ENCODE results near the gene LSAMP.

DNA sequence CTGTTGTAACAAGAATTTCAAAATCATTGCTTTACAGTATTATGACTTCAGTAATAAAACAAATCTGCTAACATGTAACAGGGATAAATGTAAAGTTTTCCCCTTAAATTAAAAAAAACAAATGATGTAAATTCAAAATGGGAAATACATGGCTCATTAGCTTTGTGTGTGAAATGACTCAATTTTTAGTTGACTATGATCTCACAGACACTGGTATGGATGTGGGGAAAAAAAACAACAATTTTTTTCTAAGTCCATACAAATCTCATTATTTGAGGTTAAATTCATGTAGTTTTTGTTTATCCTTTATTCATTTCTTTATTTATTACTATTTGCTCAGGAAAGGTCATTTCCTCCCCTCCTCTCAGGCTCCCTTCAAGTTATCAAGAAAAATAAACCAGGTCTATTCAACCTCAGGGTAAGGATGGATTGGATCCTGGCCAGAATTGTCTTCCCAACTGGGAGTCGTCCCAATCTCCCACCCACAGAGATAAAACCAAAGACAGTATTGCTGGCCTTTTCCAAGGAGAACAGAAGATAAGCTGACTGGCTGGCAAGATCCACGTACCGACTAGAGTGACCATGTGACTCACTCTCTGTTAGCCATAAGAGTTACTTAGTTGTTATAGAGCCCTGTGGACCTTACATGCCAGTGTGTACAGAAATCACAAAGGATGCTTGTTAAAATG lies 448.7 kb downstream of the LSAMP start:
- TF ChIP-seq, protein P1, sequence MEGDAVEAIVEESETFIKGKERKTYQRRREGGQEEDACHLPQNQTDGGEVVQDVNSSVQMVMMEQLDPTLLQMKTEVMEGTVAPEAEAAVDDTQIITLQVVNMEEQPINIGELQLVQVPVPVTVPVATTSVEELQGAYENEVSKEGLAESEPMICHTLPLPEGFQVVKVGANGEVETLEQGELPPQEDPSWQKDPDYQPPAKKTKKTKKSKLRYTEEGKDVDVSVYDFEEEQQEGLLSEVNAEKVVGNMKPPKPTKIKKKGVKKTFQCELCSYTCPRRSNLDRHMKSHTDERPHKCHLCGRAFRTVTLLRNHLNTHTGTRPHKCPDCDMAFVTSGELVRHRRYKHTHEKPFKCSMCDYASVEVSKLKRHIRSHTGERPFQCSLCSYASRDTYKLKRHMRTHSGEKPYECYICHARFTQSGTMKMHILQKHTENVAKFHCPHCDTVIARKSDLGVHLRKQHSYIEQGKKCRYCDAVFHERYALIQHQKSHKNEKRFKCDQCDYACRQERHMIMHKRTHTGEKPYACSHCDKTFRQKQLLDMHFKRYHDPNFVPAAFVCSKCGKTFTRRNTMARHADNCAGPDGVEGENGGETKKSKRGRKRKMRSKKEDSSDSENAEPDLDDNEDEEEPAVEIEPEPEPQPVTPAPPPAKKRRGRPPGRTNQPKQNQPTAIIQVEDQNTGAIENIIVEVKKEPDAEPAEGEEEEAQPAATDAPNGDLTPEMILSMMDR (IDR thresholded peaks at IDR 0.05; ENCODE audit: extremely low read depth in 1 of 2, insufficient read depth in 1 of 2, low read depth in 1 of 2, low read length in 2 of 2) = no peak
- TF ChIP-seq POLR2A (IDR thresholded peaks at IDR 0.05; ENCODE audit: low read depth, low read length) (no peak), MYC (IDR thresholded peaks at IDR 0.05; ENCODE audit: low read depth, low read length) (no peak), FOS (IDR thresholded peaks at IDR 0.05; ENCODE audit: borderline replicate concordance, insufficient read depth, low read length) (no peak), EZH2 (IDR thresholded peaks at IDR 0.05; ENCODE audit: borderline replicate concordance, low read depth, low read length, severe bottlenecking) (no peak)
